Retinal pigment epithelial cell (primary cell): ENCODE data around the gene PEMT.

Source experiments
- DNase-seq: peaks from one replicate; pipeline ENCODE4 v3.0.0-alpha.2; 2010; ENCODE audit warnings: low read depth
- H3K4me3 ChIP-seq: 2 replicates; pipeline ENCODE4 v1.5.1; 2011; ENCODE audit warnings: mild to moderate bottlenecking, low read length, control low read depth, moderate library complexity
- CTCF ChIP-seq: conservative IDR thresholded peaks from 2 replicates; pipeline ENCODE4 v1.5.1; 2011; ENCODE audit warnings: low read depth, low read length, control low read depth, inconsistent platforms

Gene PEMT

GRCh38 chr17:17460038-17460437 is 131.5 kb downstream of the PEMT start:
- no peak for DNase-seq
- no peak overlapping the region for H3K4me3 ChIP-seq
- no peak for TF ChIP-seq CTCF

- no peak overlapping the region for H3K4me3 ChIP-seq
- no peak for TF ChIP-seq CTCF
- DNase-seq: no peak
Measured at GRCh38 chr17:17457680-17458079, 133.8 kb downstream of the PEMT start.

GRCh38 chr17:17456251-17456650 is 135.3 kb downstream of the PEMT start:
- TF ChIP-seq CTCF: no peak
- H3K4me3 ChIP-seq: no peak overlapping the region
- DNase-seq: no peak
